B cell (primary cell): ENCODE data around the gene RBM46. TPM values are rescaled to one million over a fixed set of nuclear protein-coding genes. Genes with fewer than 3 reads are reported as not detected.
A peak's percentile ranks its signal among the peaks of the same experiment; 100 is the strongest.

Experiments used
- ATAC-seq: fragments of 200-7000 bp; cut with Tn5 transposase; one replicate; pipeline ENCODE4 v1.10.0; 2021; ENCODE audit warnings: low read depth, mild to moderate bottlenecking, moderate number of reproducible peaks, moderate library complexity
- CTCF ChIA-PET: fragments of 350-600 bp; sonication (Branson Sonifier 250); formaldehyde crosslinking; loops from one replicate; lab custom pipeline; 2021; ENCODE audit warnings: antibody characterized with exemption, inconsistent platforms; lab: Charles Lee
- POLR2A ChIA-PET: fragments of 350-600 bp; sonication (Branson Sonifier 250); formaldehyde crosslinking; loops from one replicate; lab custom pipeline; 2021; ENCODE audit warnings: antibody characterized with exemption; lab: Charles Lee
- DNase-seq: peaks from one replicate; pipeline ENCODE4 v3.0.0; 2013
- H2AFZ ChIP-seq: 2 replicates; pipeline ENCODE4 v1.6.1; 2012; ENCODE audit warnings: mild to moderate bottlenecking, low read depth, low read length; ENCODE audit not compliant: insufficient read depth, poor library complexity, severe bottlenecking
- H3K27ac ChIP-seq, 2 donors: 1 replicate in 1 of 2; 2 replicates in 1 of 2; pipeline ENCODE4 v1.5.1; 2012 to 2013; ENCODE audit warnings: low read length in 2 of 2, mild to moderate bottlenecking in 2 of 2, moderate library complexity in 1 of 2
- H3K27me3 ChIP-seq, 4 experiments: fragments of 200-600 bp in 1 of 4; sonication (generic) in 1 of 4; replicated peaks in 1 of 4; 1 replicate in 2 of 4; 2 replicates in 2 of 4; pipeline versions ENCODE4 v1.6.1 to v1.7.0; 2013 to 2016; ENCODE audit warnings: low read length in 3 of 4, mild to moderate bottlenecking in 2 of 4, mixed read lengths in 1 of 4, moderate library complexity in 1 of 4; ENCODE audit not compliant: insufficient read depth in 4 of 4, control insufficient read depth in 3 of 4; ENCODE audit errors: control extremely low read depth in 1 of 4
- H3K36me3 ChIP-seq, 2 experiments: replicated peaks in 1 of 2; 1 replicate in 1 of 2; 2 replicates in 1 of 2; pipeline versions ENCODE4 v1.6.1 to v1.7.1; 2013; ENCODE audit warnings: low read length in 1 of 2; ENCODE audit not compliant: insufficient read depth in 2 of 2, control insufficient read depth in 1 of 2; ENCODE audit errors: control extremely low read depth in 1 of 2, extremely low read depth in 1 of 2
- H3K4me1 ChIP-seq, 2 donors: fragments of 200-600 bp in 1 of 2; sonication (generic) in 1 of 2; 1 replicate in 1 of 2; 2 replicates in 1 of 2; pipeline versions ENCODE4 v1.5.1 to v1.6.1; 2013 to 2017; ENCODE audit warnings: low read length in 2 of 2; ENCODE audit not compliant: control insufficient read depth in 2 of 2, insufficient read depth in 2 of 2
- H3K4me2 ChIP-seq: replicated peaks from 2 replicates; pipeline ENCODE3; 2012; ENCODE audit warnings: mild to moderate bottlenecking, low read depth, low read length; ENCODE audit not compliant: poor library complexity, severe bottlenecking
- H3K4me3 ChIP-seq, 5 experiments: fragments of 200-600 bp in 1 of 5; sonication (generic) in 1 of 5; 1 replicate in 3 of 5; 2 replicates in 2 of 5; pipeline versions ENCODE4 v1.5.1 to v1.7.0; 2011 to 2016; ENCODE audit warnings: low read length in 4 of 5, mild to moderate bottlenecking in 4 of 5, low read depth in 2 of 5, control low read depth in 1 of 5, moderate library complexity in 1 of 5; ENCODE audit not compliant: insufficient read depth in 1 of 5; ENCODE audit errors: control extremely low read depth in 1 of 5, extremely low read depth in 1 of 5
- H3K79me2 ChIP-seq: fragments of 200-600 bp; sonication (generic); one replicate; pipeline ENCODE4 v1.6.0; 2016; ENCODE audit warnings: low read length; ENCODE audit not compliant: control insufficient read depth, insufficient read depth
- H3K9ac ChIP-seq: fragments of 200-600 bp; sonication (generic); 2 replicates; pipeline ENCODE4 v1.6.1; 2017; ENCODE audit warnings: mild to moderate bottlenecking, low read length, moderate library complexity
- H3K9me3 ChIP-seq, 3 donors: one replicate each; pipeline versions ENCODE4 v1.6.1 to v1.7.1; 2013; ENCODE audit warnings: low read length in 2 of 3; ENCODE audit not compliant: control insufficient read depth in 2 of 3, insufficient read depth in 1 of 3; ENCODE audit errors: control extremely low read depth in 1 of 3
- H4K20me1 ChIP-seq: 2 replicates; pipeline ENCODE4 v1.6.0; 2012; ENCODE audit warnings: mild to moderate bottlenecking, low read length; ENCODE audit not compliant: insufficient read depth, control insufficient read depth, poor library complexity, severe bottlenecking
- H3K27ac Mint-ChIP-seq: one replicate; pipeline ENCODE4 v1.8.0; 2021; ENCODE audit warnings: mixed read lengths
- H3K27me3 Mint-ChIP-seq: one replicate; pipeline ENCODE4 v1.8.0; 2021; ENCODE audit warnings: mixed read lengths
- H3K4me1 Mint-ChIP-seq: one replicate; pipeline ENCODE4 v1.8.0; 2021; ENCODE audit warnings: mixed read lengths
- H3K4me3 Mint-ChIP-seq: one replicate; pipeline ENCODE4 v1.8.0; 2021; ENCODE audit warnings: mixed read lengths
- H3K9me3 Mint-ChIP-seq: one replicate; pipeline ENCODE4 v1.8.0; 2022; ENCODE audit warnings: mixed read lengths; ENCODE audit not compliant: insufficient read depth
- EZH2 ChIP-seq: IDR thresholded peaks from 2 replicates; pipeline ENCODE4 v1.6.1; 2012; ENCODE audit warnings: borderline replicate concordance, low read depth, mild to moderate bottlenecking, moderate library complexity, low read length; ENCODE audit not compliant: insufficient read depth, poor library complexity, severe bottlenecking
- WGBS: methylation state at CpG from one replicate; pipeline ENCODE4 v1.1.5; 2013; ENCODE audit warnings: missing lambda C conversion rate; ENCODE audit not compliant: insufficient coverage; 5-methylcytosine and 5-hydroxymethylcytosine counted together
- intact Hi-C: fragments of 100-400 bp; cut with micrococcal nuclease; formaldehyde crosslinking; loops from one replicate; pipeline ENCODE4 v1.10.0; 2022
- polyA plus RNA-seq: library from polyadenylated mRNA; depleted of rRNA; stranded (reverse); fragments of >200 nt; gene quantifications from 2 replicates; pipeline ENCODE4 v1.2.3, GENCODE V29; 2012
- total RNA-seq, 2 donors: library from RNA; stranded (reverse); fragments of 120-200 nt in 1 of 2; gene quantifications; 1 replicate in 1 of 2; 2 replicates in 1 of 2; pipeline versions ENCODE4 v1.2.3 to v1.2.4, GENCODE V29; 2013 to 2022
- TF ChIP-seq, protein P1 (sequence below): fragments of 200-600 bp; IDR thresholded peaks from one replicate; pipeline ENCODE4 v1.8.0; 2022; ENCODE audit warnings: antibody characterized with exemption, mild to moderate bottlenecking

RBM46 gene
- total and polyA plus RNA-seq, 2 donors (not counting 1 experiment from before 2014, with no cell fraction given): not detected

DNA sequence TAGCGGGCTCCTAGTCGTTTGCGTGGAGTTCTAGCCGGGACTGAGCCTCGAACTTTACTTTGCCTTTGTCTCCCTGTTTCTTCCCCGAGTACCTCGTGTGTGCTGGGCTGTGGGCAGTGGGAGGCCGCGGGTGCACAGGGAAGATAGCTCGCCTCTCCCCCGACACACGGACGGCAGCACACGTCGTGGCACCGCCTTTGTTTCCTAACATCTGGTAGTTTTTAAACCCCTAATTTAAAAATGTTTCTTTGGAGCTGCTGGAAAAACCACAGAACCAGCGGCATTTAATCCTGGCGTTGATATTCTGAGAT lies 866 bp downstream of the RBM46 start:
- DNase-seq (no peak), ATAC-seq (no peak)
- H3K27ac ChIP-seq: no peak overlapping the region
- no peak overlapping the region for H3K9ac ChIP-seq
- H3K4me2 ChIP-seq: no peak overlapping the region
- no peaks in the 10 kb centered on the region for H4K20me1 ChIP-seq
- no peak overlapping the region for H3K27ac Mint-ChIP-seq
- POLR2A ChIA-PET: no interaction called here
- H2AFZ ChIP-seq: no peak overlapping the region
- intact Hi-C loops: no loop called here
- peaks cover 0 to 11% (median 0%) of the 10 kb centered on the region in 3 donors for H3K9me3 ChIP-seq
- H3K4me3 ChIP-seq: no peak overlapping the region
- CTCF ChIA-PET: no interaction called here
- no peaks in the 10 kb centered on the region for H3K36me3 ChIP-seq
- H3K9me3 Mint-ChIP-seq: no peaks in the 10 kb centered on the region
- H3K4me1 Mint-ChIP-seq: no peaks in the 10 kb centered on the region
- no peaks in the 10 kb centered on the region for H3K4me1 ChIP-seq
- no peak overlapping the region for H3K4me3 Mint-ChIP-seq
- H3K27me3 ChIP-seq: no peaks in the 10 kb centered on the region
- no peaks in the 10 kb centered on the region for H3K79me2 ChIP-seq
- 81% methylated on average over 9 of the region's 18 CpGs for WGBS
- TF ChIP-seq EZH2: no peak
- TF ChIP-seq, protein P1, sequence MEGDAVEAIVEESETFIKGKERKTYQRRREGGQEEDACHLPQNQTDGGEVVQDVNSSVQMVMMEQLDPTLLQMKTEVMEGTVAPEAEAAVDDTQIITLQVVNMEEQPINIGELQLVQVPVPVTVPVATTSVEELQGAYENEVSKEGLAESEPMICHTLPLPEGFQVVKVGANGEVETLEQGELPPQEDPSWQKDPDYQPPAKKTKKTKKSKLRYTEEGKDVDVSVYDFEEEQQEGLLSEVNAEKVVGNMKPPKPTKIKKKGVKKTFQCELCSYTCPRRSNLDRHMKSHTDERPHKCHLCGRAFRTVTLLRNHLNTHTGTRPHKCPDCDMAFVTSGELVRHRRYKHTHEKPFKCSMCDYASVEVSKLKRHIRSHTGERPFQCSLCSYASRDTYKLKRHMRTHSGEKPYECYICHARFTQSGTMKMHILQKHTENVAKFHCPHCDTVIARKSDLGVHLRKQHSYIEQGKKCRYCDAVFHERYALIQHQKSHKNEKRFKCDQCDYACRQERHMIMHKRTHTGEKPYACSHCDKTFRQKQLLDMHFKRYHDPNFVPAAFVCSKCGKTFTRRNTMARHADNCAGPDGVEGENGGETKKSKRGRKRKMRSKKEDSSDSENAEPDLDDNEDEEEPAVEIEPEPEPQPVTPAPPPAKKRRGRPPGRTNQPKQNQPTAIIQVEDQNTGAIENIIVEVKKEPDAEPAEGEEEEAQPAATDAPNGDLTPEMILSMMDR: no peak
- peaks cover 6% of the 10 kb centered on the region for H3K27me3 Mint-ChIP-seq

DNA sequence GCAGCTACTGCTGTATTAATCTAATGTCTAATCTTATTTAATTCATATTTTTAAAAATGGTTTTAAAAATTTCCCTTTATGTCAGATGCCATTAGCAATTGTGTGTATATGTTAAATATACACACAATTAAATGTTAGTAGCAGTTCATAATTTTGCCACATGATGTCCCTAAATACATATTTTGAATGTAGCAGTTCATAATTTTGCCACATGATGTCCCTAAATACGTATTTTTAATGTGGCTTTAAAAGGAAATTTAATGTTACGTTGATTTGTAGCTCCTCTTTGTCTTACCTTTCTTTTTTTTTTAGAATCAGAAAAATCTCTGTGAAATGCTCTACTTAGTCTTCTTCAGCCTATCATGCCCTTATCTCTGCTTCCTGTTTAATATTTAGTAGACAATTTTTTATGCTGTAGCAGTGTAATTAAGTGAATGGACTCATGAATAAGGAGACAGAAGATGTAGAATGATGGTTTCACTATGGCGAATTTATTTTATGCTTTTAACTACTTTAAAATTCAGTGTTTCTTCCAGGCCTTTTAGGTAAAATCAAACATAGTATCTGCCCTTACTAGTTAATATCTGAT lies 26.1 kb downstream of the RBM46 start:
- H3K4me3 Mint-ChIP-seq: no peak overlapping the region
- no peaks in the 10 kb centered on the region for H3K27me3 ChIP-seq
- TF ChIP-seq, protein P1: peak; percentile 68
- TF ChIP-seq EZH2: no peak
- H3K9me3 ChIP-seq: no peaks in the 10 kb centered on the region
- peaks cover 7% of the 10 kb centered on the region for H3K27me3 Mint-ChIP-seq
- H3K9ac ChIP-seq: no peak overlapping the region
- no peaks in the 10 kb centered on the region for H3K4me1 Mint-ChIP-seq
- H4K20me1 ChIP-seq: no peaks in the 10 kb centered on the region
- DNase-seq (peak; percentile 19), ATAC-seq (no peak)
- no peak overlapping the region for H3K4me2 ChIP-seq
- no CpG with 5 or more reads among the region's 3 CpGs for WGBS
- H3K79me2 ChIP-seq: no peaks in the 10 kb centered on the region
- CTCF ChIA-PET: interaction anchor here (0.8 to 1.1 kb wide), 2 partner anchors 565 to 980 kb away, joined by 3 read pairs; no protein-coding TSS in a partner anchor
- POLR2A ChIA-PET: no interaction called here
- H3K9me3 Mint-ChIP-seq: no peaks in the 10 kb centered on the region
- intact Hi-C loops: loop anchor here (5.0 kb wide), 1 partner anchor 565 kb away; no protein-coding TSS in a partner anchor
- no peak overlapping the region for H3K27ac Mint-ChIP-seq
- no peak overlapping the region for H3K27ac ChIP-seq
- no peak overlapping the region for H3K4me3 ChIP-seq
- no peak overlapping the region for H2AFZ ChIP-seq
- H3K4me1 ChIP-seq: no peaks in the 10 kb centered on the region
- no peaks in the 10 kb centered on the region for H3K36me3 ChIP-seq
